Measurements from ENCODE around the gene EXOC6B.

The EXOC6B gene

GRCh38 chr2:72843301-72843700 is 17.5 kb upstream of the EXOC6B start:
- no peak for TF ChIP-seq CTCF (conservative IDR thresholded peaks at IDR 0.05; ENCODE audit: low read depth)
- DNase-seq (ENCODE audit: low spot score), result no peak
- CTCF ChIA-PET, result interaction anchor here (0.6 kb wide), 1 partner anchor 1028 kb away, joined by 3 read pairs; no protein-coding TSS in a partner anchor
- H3K27ac ChIP-seq, result no peak overlapping the region
- POLR2A ChIA-PET (ENCODE audit: low non-redundant PET), result no interaction called here

GRCh38 chr2:72841462-72842125 is 15.8 kb upstream of the EXOC6B start:
- DNase-seq (ENCODE audit: low spot score), result no peak
- POLR2A ChIA-PET (ENCODE audit: low non-redundant PET), result no interaction called here
- TF ChIP-seq CTCF (conservative IDR thresholded peaks at IDR 0.05; ENCODE audit: low read depth), result no peak
- H3K27ac ChIP-seq, result no peak overlapping the region
- CTCF ChIA-PET, result interaction anchor here (1.2 kb wide), 1 partner anchor 10 kb away, joined by 3 read pairs; no protein-coding TSS in a partner anchor

GRCh38 chr2:72840066-72840465 is 14.2 kb upstream of the EXOC6B start:
- H3K27ac ChIP-seq, result no peak overlapping the region
- CTCF ChIA-PET, result interaction anchor here (0.5 kb wide), 1 partner anchor 16 kb away, joined by 3 read pairs; no protein-coding TSS in a partner anchor
- POLR2A ChIA-PET (ENCODE audit: low non-redundant PET), result no interaction called here
- no peak for TF ChIP-seq CTCF (conservative IDR thresholded peaks at IDR 0.05; ENCODE audit: low read depth)
- no peak for DNase-seq (ENCODE audit: low spot score)

- no peak overlapping the region for H3K27ac ChIP-seq
- ChIA-PET POLR2A (ENCODE audit: low non-redundant PET) (no interaction called here), CTCF (no interaction called here)
- no peak for TF ChIP-seq CTCF (conservative IDR thresholded peaks at IDR 0.05; ENCODE audit: low read depth)
- no peak for DNase-seq (ENCODE audit: low spot score)
Observed at GRCh38 chr2:72837171-72837570, 11.3 kb upstream of the EXOC6B start.

- no peak for DNase-seq (ENCODE audit: low spot score)
- no peak for TF ChIP-seq CTCF (conservative IDR thresholded peaks at IDR 0.05; ENCODE audit: low read depth)
- ChIA-PET CTCF (interaction anchor here (0.6 kb wide), 1 partner anchor 14 kb away, joined by 3 read pairs; no protein-coding TSS in a partner anchor), POLR2A (ENCODE audit: low non-redundant PET) (no interaction called here)
- no peak overlapping the region for H3K27ac ChIP-seq
Observed at GRCh38 chr2:72835403-72835802, 9.6 kb upstream of the EXOC6B start.

- no peak overlapping the region for H3K27ac ChIP-seq
- POLR2A ChIA-PET (ENCODE audit: low non-redundant PET), result no interaction called here
- DNase-seq (ENCODE audit: low spot score), result no peak
- CTCF ChIA-PET, result interaction anchor here (0.7 kb wide), 1 partner anchor 343 kb away, joined by 4 read pairs; no protein-coding TSS in a partner anchor
- no peak for TF ChIP-seq CTCF (conservative IDR thresholded peaks at IDR 0.05; ENCODE audit: low read depth)
Observed at GRCh38 chr2:72834596-72834995, 8.8 kb upstream of the EXOC6B start.
